Body of pancreas (tissue), 4 donors: ENCODE results near the gene ZBTB1.

Source experiments
- POLR2A ChIP-seq, 3 donors: fragments of 450-650 bp; IDR thresholded peaks; one replicate each; pipeline ENCODE4 v1.6.1; 2016; ENCODE audit warnings: antibody characterized with exemption in 3 of 3, mild to moderate bottlenecking in 2 of 3
- TF ChIP-seq, protein P1 (sequence below), 7 experiments: fragments of 450-650 bp in 4 of 7; fragments of 200-600 bp in 3 of 7; sonication (generic) in 3 of 7; IDR thresholded peaks; one replicate each; pipeline ENCODE4 v1.5.1; 2016 to 2019; ENCODE audit warnings: antibody characterized with exemption in 7 of 7

- TF ChIP-seq, protein P1, sequence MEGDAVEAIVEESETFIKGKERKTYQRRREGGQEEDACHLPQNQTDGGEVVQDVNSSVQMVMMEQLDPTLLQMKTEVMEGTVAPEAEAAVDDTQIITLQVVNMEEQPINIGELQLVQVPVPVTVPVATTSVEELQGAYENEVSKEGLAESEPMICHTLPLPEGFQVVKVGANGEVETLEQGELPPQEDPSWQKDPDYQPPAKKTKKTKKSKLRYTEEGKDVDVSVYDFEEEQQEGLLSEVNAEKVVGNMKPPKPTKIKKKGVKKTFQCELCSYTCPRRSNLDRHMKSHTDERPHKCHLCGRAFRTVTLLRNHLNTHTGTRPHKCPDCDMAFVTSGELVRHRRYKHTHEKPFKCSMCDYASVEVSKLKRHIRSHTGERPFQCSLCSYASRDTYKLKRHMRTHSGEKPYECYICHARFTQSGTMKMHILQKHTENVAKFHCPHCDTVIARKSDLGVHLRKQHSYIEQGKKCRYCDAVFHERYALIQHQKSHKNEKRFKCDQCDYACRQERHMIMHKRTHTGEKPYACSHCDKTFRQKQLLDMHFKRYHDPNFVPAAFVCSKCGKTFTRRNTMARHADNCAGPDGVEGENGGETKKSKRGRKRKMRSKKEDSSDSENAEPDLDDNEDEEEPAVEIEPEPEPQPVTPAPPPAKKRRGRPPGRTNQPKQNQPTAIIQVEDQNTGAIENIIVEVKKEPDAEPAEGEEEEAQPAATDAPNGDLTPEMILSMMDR (IDR thresholded peaks at IDR 0.05): no peak
- TF ChIP-seq POLR2A (IDR thresholded peaks at IDR 0.05): no peak
Observed at GRCh38 chr14:64495252-64495651, 9.3 kb upstream of the ZBTB1 start.
